ENCODE results near the gene RBM23.
A peak's percentile ranks its signal among the peaks of the same experiment; 100 is the strongest.
"Not testable (repeated sequence)": the region's sequence is repeated elsewhere in the genome, so short reads cannot be mapped to it uniquely, and the experiment has no call there.

Gene RBM23

GRCh38 chr14:22864979-22865378 lies 54.0 kb downstream of the RBM23 start:
- no peak for DNase-seq (ENCODE audit: low spot score)

- no peak for DNase-seq (ENCODE audit: low spot score)
Measured at GRCh38 chr14:22861651-22862050, 57.3 kb downstream of the RBM23 start.

- not testable (repeated sequence) for DNase-seq (ENCODE audit: low spot score)
Measured at GRCh38 chr14:22860377-22860776, 58.6 kb downstream of the RBM23 start.

- no peak for DNase-seq (ENCODE audit: low spot score)
Measured at GRCh38 chr14:22856428-22856827, 62.5 kb downstream of the RBM23 start.

- DNase-seq (ENCODE audit: low spot score), result no peak
Measured at GRCh38 chr14:22854963-22855724, 63.8 kb downstream of the RBM23 start.

GRCh38 chr14:22854296-22854695 lies 64.7 kb downstream of the RBM23 start:
- not testable (repeated sequence) for DNase-seq (ENCODE audit: low spot score)

GRCh38 chr14:22852940-22853767 lies 65.8 kb downstream of the RBM23 start:
- DNase-seq (ENCODE audit: low spot score), result peak; percentile 87

- DNase-seq (ENCODE audit: low spot score), result no peak
Measured at GRCh38 chr14:22852599-22852939, 66.4 kb downstream of the RBM23 start.

GRCh38 chr14:22852178-22852577 lies 66.8 kb downstream of the RBM23 start:
- not testable (repeated sequence) for DNase-seq (ENCODE audit: low spot score)

GRCh38 chr14:22850944-22851764 lies 67.8 kb downstream of the RBM23 start:
- no peak for DNase-seq (ENCODE audit: low spot score)

- no peak for DNase-seq (ENCODE audit: low spot score)
Measured at GRCh38 chr14:22849212-22849819, 69.6 kb downstream of the RBM23 start.

- DNase-seq (ENCODE audit: low spot score), result no peak
Measured at GRCh38 chr14:22848351-22849164, 70.4 kb downstream of the RBM23 start.

- peak; percentile 54 for DNase-seq (ENCODE audit: low spot score)
Measured at GRCh38 chr14:22847661-22848341, 71.1 kb downstream of the RBM23 start.

- no peak for DNase-seq (ENCODE audit: low spot score)
Measured at GRCh38 chr14:22846811-22847307, 72.1 kb downstream of the RBM23 start.

- no peak for DNase-seq (ENCODE audit: low spot score)
Measured at GRCh38 chr14:22845821-22846625, 72.9 kb downstream of the RBM23 start.

GRCh38 chr14:22845103-22845394 lies 73.9 kb downstream of the RBM23 start:
- DNase-seq (ENCODE audit: low spot score), result no peak

- DNase-seq (ENCODE audit: low spot score), result no peak
Measured at GRCh38 chr14:22844221-22845102, 74.5 kb downstream of the RBM23 start.

Data from iPS-NIHi11 (cell line).